AG04449 (cell line): ENCODE measurements around the gene DLG4.

ENCODE experiments used
- CTCF ChIA-PET: fragments of 350-600 bp; formaldehyde crosslinking; extraction: SDS; loops from one replicate; lab custom pipeline; 2021; ENCODE audit warnings: antibody characterized with exemption; lab: Yijun Ruan, JAX
- POLR2A ChIA-PET: fragments of 400-600, 350-600 bp; formaldehyde crosslinking; extraction: SDS; loops from one replicate; lab custom pipeline; 2020; ENCODE audit warnings: antibody characterized with exemption, inconsistent platforms; lab: Yijun Ruan, JAX
- DNase-seq: peaks from one replicate; pipeline ENCODE4 v3.0.0-alpha.2; 2010; ENCODE audit warnings: low read depth, low spot score
- H3K4me3 ChIP-seq: 2 replicates; pipeline ENCODE4 v1.5.1; 2011; ENCODE audit warnings: low read depth, mild to moderate bottlenecking, control low read depth, low read length
- CTCF ChIP-seq: IDR thresholded peaks from one replicate; pipeline ENCODE4 v1.5.1; 2011; ENCODE audit warnings: mild to moderate bottlenecking, moderate library complexity, low read length, control low read depth, inconsistent platforms; ENCODE audit not compliant: insufficient read depth; ENCODE audit errors: missing control alignments

Gene DLG4

GRCh38 chr17:7235693-7236665 lies 16.3 kb upstream of the DLG4 start:
- CTCF ChIA-PET: interaction anchor here (1.2 to 1.5 kb wide), 2 partner anchors 15 to 190 kb away, joined by 3 read pairs; no protein-coding TSS in a partner anchor
- POLR2A ChIA-PET: interaction anchor here (0.7 to 5.2 kb wide), 2 partner anchors 14 to 16 kb away, joined by 3 to 82 read pairs; partner anchors contain the start of genes ACADVL and DLG4
- no peak for DNase-seq

GRCh38 chr17:7234083-7234951 lies 14.7 kb upstream of the DLG4 start, which contains the start of gene DVL2:
DVL2 (minus strand) TSS chr17:7234517; CDS start chr17:7234262, 255 bp downstream.
- DNase-seq: no peak
- H3K4me3 ChIP-seq: peak within 1 kb of the TSS; percentile 84
- ChIA-PET POLR2A (interaction anchor here (1.0 to 5.2 kb wide), 3 partner anchors 8 to 19 kb away, joined by 3 to 82 read pairs (median 3); partner anchors contain the start of genes ACADVL, DLG4 and GABARAP), CTCF (interaction anchor here (0.7 kb wide), 1 partner anchor 14 kb away, joined by 5 read pairs; no protein-coding TSS in a partner anchor)
- TF ChIP-seq CTCF: no peak

More at GRCh38 chr17:7235693-7236665, 16.3 kb upstream of the DLG4 start:
- no peak overlapping the region; the same call in 1 of the 2 replicates for H3K4me3 ChIP-seq
- TF ChIP-seq CTCF: no peak

- ChIA-PET POLR2A (interaction anchor here (1.0 to 5.2 kb wide), 3 partner anchors 9 to 18 kb away, joined by 3 to 82 read pairs (median 3); partner anchors contain the start of genes ACADVL, DLG4 and GABARAP), CTCF (interaction anchor here (1.3 kb wide), 1 partner anchor 12 kb away, joined by 4 read pairs; no protein-coding TSS in a partner anchor)
- TF ChIP-seq CTCF: no peak
- H3K4me3 ChIP-seq: peak overlapping the region; percentile 84
- no peak for DNase-seq
Measured at GRCh38 chr17:7233701-7234082, 14.1 kb upstream of the DLG4 start.

GRCh38 chr17:7232114-7232513 lies 12.5 kb upstream of the DLG4 start:
- ChIA-PET CTCF (interaction anchor here (0.8 kb wide), 1 partner anchor 117 kb away, joined by 3 read pairs; no protein-coding TSS in a partner anchor), POLR2A (interaction anchor here (5.2 kb wide), 1 partner anchor 10 kb away, joined by 82 read pairs; the partner anchor contains the start of genes ACADVL and DLG4)
- DNase-seq: no peak
- TF ChIP-seq CTCF: no peak
- H3K4me3 ChIP-seq: peak overlapping the region; percentile 19; the same call in 1 of the 2 replicates

GRCh38 chr17:7229504-7229903 lies 9.9 kb upstream of the DLG4 start:
- POLR2A ChIA-PET: interaction anchor here (1.0 kb wide), 1 partner anchor 10 kb away, joined by 5 read pairs; the partner anchor contains the start of genes ACADVL and DLG4
- no peak overlapping the region for H3K4me3 ChIP-seq
- DNase-seq: no peak
- CTCF ChIA-PET: interaction anchor here (1.5 to 1.7 kb wide), 2 partner anchors 9 to 52 kb away, joined by 3 to 12 read pairs; no protein-coding TSS in a partner anchor
- TF ChIP-seq CTCF: no peak
